ENCODE results near the gene RHOC.
A peak's percentile ranks its signal among the peaks of the same experiment; 100 is the strongest.

The RHOC gene

GRCh38 chr1:112702420-112703261, 4.3 kb downstream of the RHOC start:
- no peak for DNase-seq (ENCODE audit: low read depth in 2 of 2, low spot score in 1 of 2)

- no peak for DNase-seq (ENCODE audit: low read depth in 2 of 2, low spot score in 1 of 2)
These were observed 4.9 kb downstream of the RHOC start for GRCh38 chr1:112702067-112702395.

- DNase-seq (ENCODE audit: low read depth in 2 of 2, low spot score in 1 of 2): no peak
These were observed 5.5 kb downstream of the RHOC start for GRCh38 chr1:112701227-112702066.

- peak; percentile 42 to 55 for DNase-seq (ENCODE audit: low read depth in 2 of 2, low spot score in 1 of 2)
These were observed 6.4 kb downstream of the RHOC start for GRCh38 chr1:112700290-112701226.

- no peak for DNase-seq (ENCODE audit: low read depth in 2 of 2, low spot score in 1 of 2)
These were observed 7.3 kb downstream of the RHOC start for GRCh38 chr1:112699425-112700144.

GRCh38 chr1:112698366-112699310, 8.3 kb downstream of the RHOC start:
- DNase-seq (ENCODE audit: low read depth in 2 of 2, low spot score in 1 of 2): no peak

- DNase-seq (ENCODE audit: low read depth in 2 of 2, low spot score in 1 of 2): no peak
These were observed 9.1 kb downstream of the RHOC start for GRCh38 chr1:112697781-112698201.

GRCh38 chr1:112696578-112697314, 10.2 kb downstream of the RHOC start:
- no peak for DNase-seq (ENCODE audit: low read depth in 2 of 2, low spot score in 1 of 2)

GRCh38 chr1:112695276-112695675, 11.7 kb downstream of the RHOC start:
- no peak for DNase-seq (ENCODE audit: low read depth in 2 of 2, low spot score in 1 of 2)

GRCh38 chr1:112694363-112694929, 12.5 kb downstream of the RHOC start:
- DNase-seq (ENCODE audit: low read depth in 2 of 2, low spot score in 1 of 2): no peak

- DNase-seq (ENCODE audit: low read depth in 2 of 2, low spot score in 1 of 2): no peak
These were observed 13.1 kb downstream of the RHOC start for GRCh38 chr1:112693821-112694220.

GRCh38 chr1:112692681-112693080, 14.2 kb downstream of the RHOC start:
- no peak for DNase-seq (ENCODE audit: low read depth in 2 of 2, low spot score in 1 of 2)

GRCh38 chr1:112689842-112690237, 17.1 kb downstream of the RHOC start:
- DNase-seq (ENCODE audit: low read depth in 2 of 2, low spot score in 1 of 2): no peak

- no peak for DNase-seq (ENCODE audit: low read depth in 2 of 2, low spot score in 1 of 2)
These were observed 17.6 kb downstream of the RHOC start for GRCh38 chr1:112689196-112689841.

- no peak for DNase-seq (ENCODE audit: low read depth in 2 of 2, low spot score in 1 of 2)
These were observed 18.1 kb downstream of the RHOC start for GRCh38 chr1:112688781-112689193.

- DNase-seq (ENCODE audit: low read depth in 2 of 2, low spot score in 1 of 2): no peak
These were observed 19.0 kb downstream of the RHOC start for GRCh38 chr1:112687785-112688496.

GRCh38 chr1:112687361-112687760, 19.6 kb downstream of the RHOC start:
- DNase-seq (ENCODE audit: low read depth in 2 of 2, low spot score in 1 of 2): no peak

All from stimulated activated CD8-positive, alpha-beta memory T cell treated with anti-CD3 and anti-CD28 coated beads, Interleukin-4, amount 100 ng/mL, for 1 hour (primary cell).